Esophagus squamous epithelium (tissue), 4 donors: ENCODE measurements around the gene NOL4L.

Source experiments
- POLR2A ChIP-seq, 4 donors: fragments of 450-650 bp; IDR thresholded peaks; one replicate each; pipeline ENCODE4 v1.6.1; 2017; ENCODE audit warnings: antibody characterized with exemption in 4 of 4, mild to moderate bottlenecking in 4 of 4, moderate library complexity in 3 of 4
- TF ChIP-seq, protein P1 (sequence below), 6 experiments: fragments of 450-650 bp in 4 of 6; fragments of 200-600 bp in 2 of 6; sonication (generic) in 2 of 6; IDR thresholded peaks; one replicate each; pipeline ENCODE4 v1.5.1; 2016 to 2019; ENCODE audit warnings: antibody characterized with exemption in 6 of 6, mild to moderate bottlenecking in 4 of 6, moderate library complexity in 4 of 6

GRCh38 chr20:32429745-32430360, 155.3 kb downstream of the NOL4L start:
- TF ChIP-seq, protein P1, sequence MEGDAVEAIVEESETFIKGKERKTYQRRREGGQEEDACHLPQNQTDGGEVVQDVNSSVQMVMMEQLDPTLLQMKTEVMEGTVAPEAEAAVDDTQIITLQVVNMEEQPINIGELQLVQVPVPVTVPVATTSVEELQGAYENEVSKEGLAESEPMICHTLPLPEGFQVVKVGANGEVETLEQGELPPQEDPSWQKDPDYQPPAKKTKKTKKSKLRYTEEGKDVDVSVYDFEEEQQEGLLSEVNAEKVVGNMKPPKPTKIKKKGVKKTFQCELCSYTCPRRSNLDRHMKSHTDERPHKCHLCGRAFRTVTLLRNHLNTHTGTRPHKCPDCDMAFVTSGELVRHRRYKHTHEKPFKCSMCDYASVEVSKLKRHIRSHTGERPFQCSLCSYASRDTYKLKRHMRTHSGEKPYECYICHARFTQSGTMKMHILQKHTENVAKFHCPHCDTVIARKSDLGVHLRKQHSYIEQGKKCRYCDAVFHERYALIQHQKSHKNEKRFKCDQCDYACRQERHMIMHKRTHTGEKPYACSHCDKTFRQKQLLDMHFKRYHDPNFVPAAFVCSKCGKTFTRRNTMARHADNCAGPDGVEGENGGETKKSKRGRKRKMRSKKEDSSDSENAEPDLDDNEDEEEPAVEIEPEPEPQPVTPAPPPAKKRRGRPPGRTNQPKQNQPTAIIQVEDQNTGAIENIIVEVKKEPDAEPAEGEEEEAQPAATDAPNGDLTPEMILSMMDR (IDR thresholded peaks at IDR 0.05), result no peak
- TF ChIP-seq POLR2A (IDR thresholded peaks at IDR 0.05), result no peak
